A549 (cell line): ENCODE measurements around the gene LUZP2.

Source experiments
- JUN ChIP-seq, 2 experiments: fragments of >200 bp; sonication (Bioruptor Twin); formaldehyde crosslinking; IDR thresholded peaks; 2 replicates in 1 of 2; 3 replicates in 1 of 2; pipeline ENCODE4 v1.6.1; 2016 to 2017
- POLR2A ChIP-seq: IDR thresholded peaks from 2 replicates; pipeline ENCODE4 v1.6.1; 2012; ENCODE audit warnings: mild to moderate bottlenecking, low read length

GRCh38 chr11:24773322-24773721, 276.5 kb downstream of the LUZP2 start:
- TF ChIP-seq POLR2A (no peak), JUN (IDR thresholded peaks at IDR 0.05) (no peak)
